Heart left ventricle (tissue), 13 donors: ENCODE data around the gene FARSA.

ENCODE experiments used
- POLR2A ChIP-seq, 2 donors: fragments of 450-650 bp; IDR thresholded peaks; one replicate each; pipeline ENCODE4 v1.6.1; 2017; ENCODE audit warnings: antibody characterized with exemption in 2 of 2, mild to moderate bottlenecking in 2 of 2, moderate library complexity in 2 of 2
- TF ChIP-seq, protein P1 (sequence below), 12 donors: fragments of 200-600 bp; sonication (generic) in 4 of 12; IDR thresholded peaks; one replicate each; pipeline versions ENCODE4 v1.5.0 to v1.8.0; 2018 to 2022; ENCODE audit warnings: antibody characterized with exemption in 12 of 12, mild to moderate bottlenecking in 5 of 12
- donor health status: ischemic (EF 13 %, LVEDD 7.1; RV severe dilation, severe dysfunction).
- donor health status: DM: no; HTN: yes; CAD: no.
- donor health status: DM: no; HTN: no; CAD: no.
- donor health status: ischemic (EF 25% LVEDD 6.9; RV normal size, moderate dysfunction).
- donor health status: ischemic (EF 25% LVEDD 5.7; RV mildly dilated, moderate dysfunction).
- donor health status: ischemic (EF 35%, LVEDD 5.7; RV mildly dilated, moderate dysfunction).
- donor health status: nonischemic (EF 11% LVEDD 7.7; RV severe dilation, severe dysfunction).
- donor health status: DM: yes; HTN: yes; CAD: no.
- donor health status: PGD.
- donor health status: ischemic (EF 29% LVEDD 5.4; RV normal size, mild dysfunction).
- donor health status: nonischemic (EF 23%, LVEDD 6.1; RV moderate dilation, normal function).

DNA sequence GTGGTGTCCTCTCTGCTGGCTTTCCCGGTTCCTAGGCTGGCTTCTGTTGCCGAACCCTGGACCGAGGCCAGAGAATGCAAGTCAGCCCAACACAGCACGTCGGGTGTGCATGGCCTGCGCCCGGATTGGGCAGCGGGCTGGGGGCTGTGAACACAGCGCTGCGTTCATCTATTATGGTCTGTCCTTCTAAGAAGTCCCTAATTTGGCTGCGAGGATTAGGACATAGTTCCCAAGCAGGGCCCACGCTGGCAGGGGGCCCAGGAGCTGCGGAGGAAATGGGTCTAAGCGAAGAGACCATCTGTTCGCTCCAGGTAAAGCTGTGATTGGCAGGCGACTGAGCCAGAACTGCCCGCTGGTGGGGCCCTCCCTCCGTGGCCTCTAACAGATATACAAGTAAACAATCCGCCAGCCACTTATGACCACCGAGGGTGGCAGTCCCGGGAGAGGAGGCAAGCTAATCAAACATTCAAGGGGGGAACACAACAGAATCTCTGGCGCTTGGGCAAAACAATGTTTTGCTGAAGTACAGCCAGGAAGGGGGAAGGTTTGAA is 20.4 kb downstream of the FARSA start:
- TF ChIP-seq, protein P1, sequence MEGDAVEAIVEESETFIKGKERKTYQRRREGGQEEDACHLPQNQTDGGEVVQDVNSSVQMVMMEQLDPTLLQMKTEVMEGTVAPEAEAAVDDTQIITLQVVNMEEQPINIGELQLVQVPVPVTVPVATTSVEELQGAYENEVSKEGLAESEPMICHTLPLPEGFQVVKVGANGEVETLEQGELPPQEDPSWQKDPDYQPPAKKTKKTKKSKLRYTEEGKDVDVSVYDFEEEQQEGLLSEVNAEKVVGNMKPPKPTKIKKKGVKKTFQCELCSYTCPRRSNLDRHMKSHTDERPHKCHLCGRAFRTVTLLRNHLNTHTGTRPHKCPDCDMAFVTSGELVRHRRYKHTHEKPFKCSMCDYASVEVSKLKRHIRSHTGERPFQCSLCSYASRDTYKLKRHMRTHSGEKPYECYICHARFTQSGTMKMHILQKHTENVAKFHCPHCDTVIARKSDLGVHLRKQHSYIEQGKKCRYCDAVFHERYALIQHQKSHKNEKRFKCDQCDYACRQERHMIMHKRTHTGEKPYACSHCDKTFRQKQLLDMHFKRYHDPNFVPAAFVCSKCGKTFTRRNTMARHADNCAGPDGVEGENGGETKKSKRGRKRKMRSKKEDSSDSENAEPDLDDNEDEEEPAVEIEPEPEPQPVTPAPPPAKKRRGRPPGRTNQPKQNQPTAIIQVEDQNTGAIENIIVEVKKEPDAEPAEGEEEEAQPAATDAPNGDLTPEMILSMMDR (IDR thresholded peaks at IDR 0.05), result no peak
- no peak for TF ChIP-seq POLR2A (IDR thresholded peaks at IDR 0.05)
